GM19351 (cell line): Measurements from ENCODE around the gene ZNF280D.

Source experiments
- ATAC-seq: cut with Tn5 transposase; IDR thresholded peaks from one replicate; pipeline ENCODE4 v1.9.1; 2021; ENCODE audit warnings: mild to moderate bottlenecking, moderate library complexity; ENCODE audit not compliant: unreplicated experiment

The ZNF280D gene

GRCh38 chr15:56749982-56750381 is 16.7 kb upstream of the ZNF280D start:
- no peak for ATAC-seq

GRCh38 chr15:56744701-56745683 is 11.7 kb upstream of the ZNF280D start:
- no peak for ATAC-seq

GRCh38 chr15:56741541-56741940 is 8.2 kb upstream of the ZNF280D start:
- ATAC-seq: no peak

GRCh38 chr15:56739964-56740640 is 6.8 kb upstream of the ZNF280D start:
- ATAC-seq: no peak

GRCh38 chr15:56739474-56739873 is 6.2 kb upstream of the ZNF280D start:
- no peak for ATAC-seq

- no peak for ATAC-seq
Observed at GRCh38 chr15:56737791-56738190, 4.5 kb upstream of the ZNF280D start.

- ATAC-seq: no peak
Observed at GRCh38 chr15:56736881-56737707, 3.8 kb upstream of the ZNF280D start.

- no peak for ATAC-seq
Observed at GRCh38 chr15:56736308-56736707, 3.0 kb upstream of the ZNF280D start.

GRCh38 chr15:56735589-56735988 is 2.3 kb upstream of the ZNF280D start:
- no peak for ATAC-seq

- ATAC-seq: no peak
Observed at GRCh38 chr15:56734013-56734635, 815 bp upstream of the ZNF280D start.

- no peak for ATAC-seq
Observed at GRCh38 chr15:56732886-56733135, 498 bp downstream of the ZNF280D start.

GRCh38 chr15:56732135-56732885 is 999 bp downstream of the ZNF280D start:
- no peak for ATAC-seq

GRCh38 chr15:56731548-56731947 is 1.8 kb downstream of the ZNF280D start:
- ATAC-seq: no peak

GRCh38 chr15:56729561-56729960 is 3.7 kb downstream of the ZNF280D start:
- no peak for ATAC-seq

- ATAC-seq: no peak
Observed at GRCh38 chr15:56725386-56725785, 7.9 kb downstream of the ZNF280D start.

- no peak for ATAC-seq
Observed at GRCh38 chr15:56724232-56724631, 9.1 kb downstream of the ZNF280D start.

GRCh38 chr15:56723787-56724186 is 9.5 kb downstream of the ZNF280D start:
- ATAC-seq: no peak

GRCh38 chr15:56719774-56720555 is 13.3 kb downstream of the ZNF280D start:
- ATAC-seq: no peak

- no peak for ATAC-seq
Observed at GRCh38 chr15:56719021-56719612, 14.2 kb downstream of the ZNF280D start.
